Stomach (tissue), 4 donors: ENCODE measurements around the gene RBM19.

Experiments
- CTCF ChIP-seq, 7 experiments: fragments of 450-650 bp in 4 of 7; fragments of 200-600 bp in 3 of 7; sonication (generic) in 3 of 7; IDR thresholded peaks; one replicate each; pipeline ENCODE4 v1.5.1; 2016 to 2019; ENCODE audit warnings: antibody characterized with exemption in 7 of 7, control low read depth in 2 of 7, mild to moderate bottlenecking in 1 of 7
- EP300 ChIP-seq: sonication (generic); formaldehyde crosslinking; IDR thresholded peaks from one replicate; pipeline ENCODE4 v1.6.1; 2017; ENCODE audit warnings: antibody characterized with exemption
- POLR2AphosphoS5 ChIP-seq, 3 donors: sonication (generic); formaldehyde crosslinking; IDR thresholded peaks; one replicate each; pipeline ENCODE4 v1.6.1; 2016; ENCODE audit warnings: antibody characterized with exemption in 3 of 3

GRCh38 chr12:113950873-113951272 is 15.3 kb downstream of the RBM19 start:
- TF ChIP-seq CTCF (IDR thresholded peaks at IDR 0.05) = no peak
- TF ChIP-seq POLR2AphosphoS5 (IDR thresholded peaks at IDR 0.05) = no peak
- no peak for TF ChIP-seq EP300
